GM12891 (cell line): ENCODE results near the gene UBAP1L.

ENCODE experiments used
- POLR2A ChIP-seq: IDR thresholded peaks from 2 replicates; pipeline ENCODE4 v1.6.1; 2011; ENCODE audit warnings: low read depth, low read length, control low read depth
- POLR2AphosphoS5 ChIP-seq: IDR thresholded peaks from 2 replicates; pipeline ENCODE4 v1.6.1; 2011; ENCODE audit warnings: low read depth, low read length, control low read depth
- SPI1 ChIP-seq: IDR thresholded peaks from 2 replicates; pipeline ENCODE4 v1.6.1; 2011; ENCODE audit warnings: low read depth, low read length, control low read depth
- TAF1 ChIP-seq: IDR thresholded peaks from 2 replicates; pipeline ENCODE4 v1.6.1; 2011; ENCODE audit warnings: low read depth, low read length, control low read depth

GRCh38 chr15:65100442-65100841, 14.6 kb downstream of the UBAP1L start:
- TF ChIP-seq POLR2A: no peak
- no peak for TF ChIP-seq TAF1
- TF ChIP-seq POLR2AphosphoS5: no peak
- TF ChIP-seq SPI1: no peak
